OCI-LY3 (cell line): ENCODE measurements around the gene ZNF786.

Experiments used
- EZH2phosphoT487 ChIP-seq: fragments of 200-600 bp; shearing (Covaris generic); IDR thresholded peaks from 2 replicates; pipeline ENCODE4 v1.6.1; 2018; ENCODE audit warnings: antibody characterized with exemption, mixed run types, low read depth
- TF ChIP-seq, protein P1 (sequence below): fragments of 200-600, 300-600 bp; sonication (generic); IDR thresholded peaks from 2 replicates; pipeline ENCODE4 v1.5.1; 2014; ENCODE audit warnings: antibody characterized with exemption, low read length, low read depth

DNA sequence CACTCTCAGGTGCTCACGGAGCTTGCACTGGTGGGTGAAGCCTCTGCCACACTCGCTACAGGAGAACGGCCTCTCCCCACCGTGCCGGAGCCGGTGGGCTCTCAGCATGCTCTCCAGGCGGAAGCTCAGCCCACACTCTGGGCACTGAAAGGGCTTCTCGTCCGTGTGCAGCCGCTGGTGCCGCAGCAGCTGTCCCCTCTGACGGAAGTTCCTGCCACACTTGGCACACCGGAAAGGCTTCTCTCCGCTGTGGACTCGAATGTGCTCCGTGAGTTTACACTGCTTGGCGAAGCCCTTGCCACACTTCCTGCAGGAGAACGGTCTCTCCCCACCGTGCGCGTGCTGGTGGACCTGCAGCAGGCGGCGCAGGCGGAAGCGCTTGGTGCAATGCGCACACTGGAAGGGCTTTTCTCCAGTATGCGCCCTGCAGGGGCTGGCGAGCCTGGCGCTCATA is 19.3 kb downstream of the ZNF786 start:
- TF ChIP-seq, protein P1, sequence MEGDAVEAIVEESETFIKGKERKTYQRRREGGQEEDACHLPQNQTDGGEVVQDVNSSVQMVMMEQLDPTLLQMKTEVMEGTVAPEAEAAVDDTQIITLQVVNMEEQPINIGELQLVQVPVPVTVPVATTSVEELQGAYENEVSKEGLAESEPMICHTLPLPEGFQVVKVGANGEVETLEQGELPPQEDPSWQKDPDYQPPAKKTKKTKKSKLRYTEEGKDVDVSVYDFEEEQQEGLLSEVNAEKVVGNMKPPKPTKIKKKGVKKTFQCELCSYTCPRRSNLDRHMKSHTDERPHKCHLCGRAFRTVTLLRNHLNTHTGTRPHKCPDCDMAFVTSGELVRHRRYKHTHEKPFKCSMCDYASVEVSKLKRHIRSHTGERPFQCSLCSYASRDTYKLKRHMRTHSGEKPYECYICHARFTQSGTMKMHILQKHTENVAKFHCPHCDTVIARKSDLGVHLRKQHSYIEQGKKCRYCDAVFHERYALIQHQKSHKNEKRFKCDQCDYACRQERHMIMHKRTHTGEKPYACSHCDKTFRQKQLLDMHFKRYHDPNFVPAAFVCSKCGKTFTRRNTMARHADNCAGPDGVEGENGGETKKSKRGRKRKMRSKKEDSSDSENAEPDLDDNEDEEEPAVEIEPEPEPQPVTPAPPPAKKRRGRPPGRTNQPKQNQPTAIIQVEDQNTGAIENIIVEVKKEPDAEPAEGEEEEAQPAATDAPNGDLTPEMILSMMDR = no peak
- TF ChIP-seq EZH2phosphoT487 = no peak
